Heart right ventricle (tissue), 16 donors: ENCODE measurements around the gene STK11. TPM values are rescaled to one million over a fixed set of nuclear protein-coding genes. Genes with fewer than 3 reads are reported as not detected.

Source experiments
- ATAC-seq, 8 donors: fragments of 200-7000 bp; cut with Tn5 transposase; one replicate each; pipeline ENCODE4 v1.9.1; 2020; ENCODE audit warnings: mild to moderate bottlenecking in 8 of 8, moderate library complexity in 8 of 8, moderate number of reproducible peaks in 1 of 8
- DNase-seq, 2 donors: peaks; one replicate each; pipeline ENCODE4 v3.0.0-alpha.2; 2020
- H3K27ac ChIP-seq, 10 donors: fragments of 200-600 bp; sonication (generic) in 2 of 10; one replicate each; pipeline versions ENCODE4 v1.5.0 to v1.8.0; 2020 to 2022; ENCODE audit warnings: mild to moderate bottlenecking in 3 of 10
- H3K27me3 ChIP-seq, 7 donors: fragments of 200-600 bp; one replicate each; pipeline ENCODE4 v1.8.0; 2021 to 2022; ENCODE audit warnings: mild to moderate bottlenecking in 2 of 7
- H3K36me3 ChIP-seq, 9 donors: fragments of 200-600 bp; sonication (generic) in 1 of 9; one replicate each; pipeline versions ENCODE4 v1.5.0 to v1.8.0; 2020 to 2022; ENCODE audit warnings: mild to moderate bottlenecking in 2 of 9
- H3K4me1 ChIP-seq, 9 donors: fragments of 200-600 bp; sonication (generic) in 1 of 9; one replicate each; pipeline versions ENCODE4 v1.5.0 to v1.8.0; 2020 to 2022; ENCODE audit warnings: mild to moderate bottlenecking in 4 of 9
- H3K4me3 ChIP-seq, 10 donors: fragments of 200-600 bp; sonication (generic) in 2 of 10; one replicate each; pipeline versions ENCODE4 v1.5.0 to v1.8.0; 2020 to 2022; ENCODE audit warnings: mild to moderate bottlenecking in 7 of 10, moderate library complexity in 2 of 10
- H3K9me3 ChIP-seq, 11 donors: fragments of 200-600 bp in 10 of 11; sonication (generic) in 2 of 11; one replicate each; pipeline versions ENCODE4 v1.5.0 to v1.8.0; 2013 to 2022; ENCODE audit warnings: mild to moderate bottlenecking in 2 of 11, control low read depth in 1 of 11, moderate library complexity in 1 of 11
- CTCF ChIP-seq, 9 donors: fragments of 200-600 bp; sonication (generic) in 2 of 9; IDR thresholded peaks; one replicate each; pipeline versions ENCODE4 v1.5.0 to v1.8.0; 2021 to 2022; ENCODE audit warnings: antibody characterized with exemption in 9 of 9, mild to moderate bottlenecking in 5 of 9, moderate library complexity in 1 of 9
- WGBS, 2 donors: extraction: QIAGEN DNeasy Blood & Tissue Kit; methylation state at CpG; one replicate each; pipeline ENCODE4 v1.1.7; 2013; ENCODE audit warnings: inconsistent platforms in 1 of 2; 5-methylcytosine and 5-hydroxymethylcytosine counted together
- intact Hi-C, 10 donors: fragments of 100-400 bp; cut with DNase I; formaldehyde crosslinking; loops; one replicate each; pipeline versions ENCODE4 v1.11.1 to v1.14.2; 2022
- polyA plus RNA-seq, 2 donors: library from polyadenylated mRNA; stranded (reverse); fragments of 200-250 nt; gene quantifications; one replicate each; pipeline ENCODE4 v1.2.3, GENCODE V29; 2013
- total RNA-seq, 10 donors: library from RNA; stranded (reverse); fragmentation: NEBNext Ultra II Directional in 3 of 10; extraction: Animal tissue kit (Norgen Biotek cat#: 25700) in 3 of 10; gene quantifications; one replicate each; pipeline versions ENCODE4 v1.2.1 to v1.2.4, GENCODE V29; 2021 to 2023
- donor health status: Arrhythmogenic right ventricular cardiomyopathy.
- donor health status: ischemic (EF 13 %, LVEDD 7.1; RV severe dilation, severe dysfunction).
- donor health status: healthy with polysubstance abuse.
- donor health status: DM: no; HTN: yes; CAD: no.
- donor health status: DM: no; HTN: no; CAD: no.
- donor health status: ischemic (EF 25% LVEDD 6.9; RV normal size, moderate dysfunction).
- donor health status: ischemic (EF 25% LVEDD 5.7; RV mildly dilated, moderate dysfunction).
- donor health status: healthy.
- donor health status: DM: yes; HTN: yes; CAD: no.
- donor health status: Ischemic cardiomyopathy.
- donor health status: ischemic (EF 35%, LVEDD 5.7; RV mildly dilated, moderate dysfunction).
- donor health status: nonischemic (EF 11% LVEDD 7.7; RV severe dilation, severe dysfunction).
- donor health status: DM: yes; HTN: yes; CAD: no.
- donor health status: PGD.
- donor health status: ischemic (EF 29% LVEDD 5.4; RV normal size, mild dysfunction).
- donor health status: nonischemic (EF 23%, LVEDD 6.1; RV moderate dilation, normal function).

STK11 gene
- total and polyA plus RNA-seq, 12 donors = 41.1 to 71.6 (median 46.6) TPM

GRCh38 chr19:1220976-1221903 lies 15.7 kb downstream of the STK11 start:
- intact Hi-C loops = loop anchor here in 4 of 10 donors (2.0 kb wide), 2 partner anchors 18 to 20 kb away; partner anchors contain the start of genes ATP5F1D (in 3 of the 4) and CBARP (in 1 of the 4)
- Histone ChIP-seq H3K27ac (peak overlapping the region in 8 of 10 donors; percentile 25 to 90 (median 48)), H3K36me3 (peaks cover 4 to 76% (median 24%) of the 10 kb centered on the region in 9 donors), H3K4me1 (peaks cover 25 to 74% (median 61%) of the 10 kb centered on the region in 9 donors), H3K4me3 (peak overlapping the region in 1 of 10 donors; percentile 10), H3K9me3 (no peaks in the 10 kb centered on the region), H3K27me3 (no peaks in the 10 kb centered on the region)
- peak; percentile 62 to 79 for DNase-seq
- 59 to 61% methylated on average over 38 of the region's 38 CpGs for WGBS, 2 donors
- TF ChIP-seq CTCF (IDR thresholded peaks at IDR 0.05) = peak; percentile 47 to 82 (median 75)
- peak; percentile 40 to 81 (median 58) for ATAC-seq

- H3K4me1 ChIP-seq = peaks cover 24 to 68% (median 54%) of the 10 kb centered on the region in 9 donors
- intact Hi-C loops = loop anchor here in 4 of 10 donors (2.0 kb wide), 2 partner anchors 17 to 19 kb away; partner anchors contain the start of genes ATP5F1D (in 3 of the 4) and CBARP (in 1 of the 4)
- 89 to 91% methylated on average over 20 to 22 of the region's 22 CpGs for WGBS, 2 donors
Observed at GRCh38 chr19:1221904-1222255, 16.3 kb downstream of the STK11 start.

GRCh38 chr19:1222394-1222793 lies 16.8 kb downstream of the STK11 start:
- intact Hi-C loops = no loop called here
- Histone ChIP-seq H3K4me3 (no peak overlapping the region), H3K27ac (peak overlapping the region in 4 of 10 donors; percentile 28 to 56 (median 47)), H3K27me3 (no peaks in the 10 kb centered on the region), H3K4me1 (peaks cover 20 to 62% (median 49%) of the 10 kb centered on the region in 9 donors), H3K36me3 (peaks cover 7 to 79% (median 35%) of the 10 kb centered on the region in 9 donors), H3K9me3 (no peaks in the 10 kb centered on the region)
- 92% methylated on average over 14 of the region's 14 CpGs for WGBS, 2 donors
- no peak for TF ChIP-seq CTCF (IDR thresholded peaks at IDR 0.05)
- DNase-seq (no peak), ATAC-seq (no peak)

More at GRCh38 chr19:1221904-1222255, 16.3 kb downstream of the STK11 start:
- H3K27ac ChIP-seq = peak overlapping the region in 7 of 10 donors; percentile 25 to 56 (median 44)
- ATAC-seq = peak in 1 of 8 donors; percentile 1
- DNase-seq = no peak
- peaks cover 7 to 76% (median 30%) of the 10 kb centered on the region in 9 donors for H3K36me3 ChIP-seq
- TF ChIP-seq CTCF (IDR thresholded peaks at IDR 0.05) = no peak
- H3K4me3 ChIP-seq = peak overlapping the region in 1 of 10 donors; percentile 10
- H3K9me3 ChIP-seq = no peaks in the 10 kb centered on the region
- H3K27me3 ChIP-seq = no peaks in the 10 kb centered on the region

GRCh38 chr19:1223018-1223855 lies 17.7 kb downstream of the STK11 start:
- Histone ChIP-seq H3K27ac (no peak overlapping the region), H3K36me3 (peaks cover 7 to 88% (median 42%) of the 10 kb centered on the region in 9 donors), H3K4me3 (no peak overlapping the region), H3K4me1 (peaks cover 13 to 54% (median 41%) of the 10 kb centered on the region in 9 donors), H3K27me3 (no peaks in the 10 kb centered on the region), H3K9me3 (no peaks in the 10 kb centered on the region)
- DNase-seq (no peak), ATAC-seq (peak in 1 of 8 donors; percentile 6)
- 71 to 79% methylated on average over 40 to 48 of the region's 48 CpGs for WGBS, 2 donors
- peak in 7 of 9 donors; percentile 35 to 53 (median 44) for TF ChIP-seq CTCF (IDR thresholded peaks at IDR 0.05)
- intact Hi-C loops = no loop called here
